KOPT-K1 (cell line): ENCODE data around the gene SMURF1.

Experiments used
- H3K27ac ChIP-seq: fragments of 200-600 bp; sonication (generic); 2 replicates; pipeline ENCODE4 v1.5.1; 2016; ENCODE audit warnings: antibody characterized with exemption, mild to moderate bottlenecking, low read depth, low read length; ENCODE audit not compliant: poor library complexity, severe bottlenecking
- H3K36me3 ChIP-seq: fragments of 200-600 bp; sonication (generic); 2 replicates; pipeline ENCODE4 v1.5.1; 2017; ENCODE audit warnings: antibody characterized with exemption, mild to moderate bottlenecking, low read length, moderate library complexity; ENCODE audit not compliant: insufficient read depth
- H3K9me3 ChIP-seq: fragments of 200-600 bp; sonication (generic); 2 replicates; pipeline ENCODE4 v1.5.1; 2017; ENCODE audit warnings: antibody characterized with exemption, low read length, mild to moderate bottlenecking; ENCODE audit not compliant: insufficient read depth, poor library complexity, severe bottlenecking

SMURF1 gene

GRCh38 chr7:98985406-98985805 is 158.5 kb downstream of the SMURF1 start:
- Histone ChIP-seq H3K27ac (no peak overlapping the region), H3K9me3 (peaks cover 8% of the 10 kb centered on the region), H3K36me3 (peaks cover 99% of the 10 kb centered on the region)

- H3K36me3 ChIP-seq = peaks cover 99% of the 10 kb centered on the region
- H3K27ac ChIP-seq = no peak overlapping the region
- peaks cover 8% of the 10 kb centered on the region for H3K9me3 ChIP-seq
These were observed 159.8 kb downstream of the SMURF1 start for GRCh38 chr7:98984126-98984525.

GRCh38 chr7:98982686-98983085 is 161.2 kb downstream of the SMURF1 start:
- Histone ChIP-seq H3K9me3 (peaks cover 8% of the 10 kb centered on the region), H3K36me3 (peaks cover 100% of the 10 kb centered on the region), H3K27ac (no peak overlapping the region)

GRCh38 chr7:98981701-98982100 is 162.2 kb downstream of the SMURF1 start:
- Histone ChIP-seq H3K9me3 (peaks cover 8% of the 10 kb centered on the region), H3K36me3 (peaks cover 100% of the 10 kb centered on the region)

GRCh38 chr7:98978672-98979071 is 165.2 kb downstream of the SMURF1 start:
- Histone ChIP-seq H3K36me3 (peaks cover 100% of the 10 kb centered on the region), H3K27ac (no peak overlapping the region), H3K9me3 (no peaks in the 10 kb centered on the region)

More at GRCh38 chr7:98981701-98982100, 162.2 kb downstream of the SMURF1 start:
- H3K27ac ChIP-seq = no peak overlapping the region
